ENCODE results near the gene AP4B1. TPM values are rescaled to one million over a fixed set of nuclear protein-coding genes. Genes with fewer than 3 reads are reported as not detected.
"Not testable (repeated sequence)": the region's sequence is repeated elsewhere in the genome, so short reads cannot be mapped to it uniquely, and the experiment has no call there.

AP4B1 gene
- total RNA-seq, 1 donor from 2014 or later = 37.4 TPM

- no peak for DNase-seq
Measured at GRCh38 chr1:113857776-113858175, 46.8 kb downstream of the AP4B1 start.

- no peak for DNase-seq
Measured at GRCh38 chr1:113856401-113856790, 48.2 kb downstream of the AP4B1 start.

- no peak for DNase-seq
Measured at GRCh38 chr1:113855630-113856400, 48.8 kb downstream of the AP4B1 start.

- no peak for DNase-seq
Measured at GRCh38 chr1:113854234-113854633, 50.4 kb downstream of the AP4B1 start.

- DNase-seq = not testable (repeated sequence)
Measured at GRCh38 chr1:113852694-113853093, 51.9 kb downstream of the AP4B1 start.

GRCh38 chr1:113850127-113850796, 54.3 kb downstream of the AP4B1 start:
- DNase-seq = no peak

GRCh38 chr1:113849072-113849471, 55.5 kb downstream of the AP4B1 start:
- DNase-seq = no peak

GRCh38 chr1:113846391-113847035, 58.1 kb downstream of the AP4B1 start:
- no peak for DNase-seq

Other genes with a start within 250 kb of the AP4B1 start
- 12.9 TPM for gene PHTF1, start 145.3 kb downstream of the AP4B1 start, total RNA-seq
- gene RSBN1, start 92.3 kb downstream of the AP4B1 start, total RNA-seq = 27.8 TPM
- gene PTPN22, start 33.1 kb downstream of the AP4B1 start, total RNA-seq = 0.92 TPM
- gene BCL2L15, start 17.2 kb downstream of the AP4B1 start, total RNA-seq = 0.41 TPM
- gene DCLRE1B, start 527 bp upstream of the AP4B1 start, total RNA-seq = 5.9 TPM
- 62.9 TPM for gene HIPK1, start 24.5 kb upstream of the AP4B1 start, total RNA-seq
- 80.7 TPM for gene OLFML3, start 74.7 kb upstream of the AP4B1 start, total RNA-seq
- 0.10 TPM for gene SYT6, start 249.1 kb upstream of the AP4B1 start, total RNA-seq